Measurements from ENCODE around the gene PERP.

PERP gene

GRCh38 chr6:138113588-138114210 lies 6.5 kb upstream of the PERP start:
- H3K4me3 ChIP-seq (ENCODE audit: low read length): no peak overlapping the region
- no peak for DNase-seq (ENCODE audit: low read depth)
- TF ChIP-seq CTCF (conservative IDR thresholded peaks at IDR 0.05; ENCODE audit: low read depth, low read length): no peak

GRCh38 chr6:138110229-138110628 lies 3.0 kb upstream of the PERP start:
- TF ChIP-seq CTCF (conservative IDR thresholded peaks at IDR 0.05; ENCODE audit: low read depth, low read length): no peak
- DNase-seq (ENCODE audit: low read depth): no peak
- no peak overlapping the region for H3K4me3 ChIP-seq (ENCODE audit: low read length)

- no peak overlapping the region for H3K4me3 ChIP-seq (ENCODE audit: low read length)
- no peak for DNase-seq (ENCODE audit: low read depth)
- peak; percentile 98 for TF ChIP-seq CTCF (conservative IDR thresholded peaks at IDR 0.05; ENCODE audit: low read depth, low read length)
Measured at GRCh38 chr6:138109042-138109997, 2.1 kb upstream of the PERP start.

GRCh38 chr6:138107752-138108592 lies 753 bp upstream of the PERP start:
- no peak for DNase-seq (ENCODE audit: low read depth)
- TF ChIP-seq CTCF (conservative IDR thresholded peaks at IDR 0.05; ENCODE audit: low read depth, low read length): no peak
- H3K4me3 ChIP-seq (ENCODE audit: low read length): peak overlapping the region; percentile 69

GRCh38 chr6:138106665-138107077 lies 548 bp downstream of the PERP start:
- no peak for DNase-seq (ENCODE audit: low read depth)
- H3K4me3 ChIP-seq (ENCODE audit: low read length): peak overlapping the region; percentile 69
- no peak for TF ChIP-seq CTCF (conservative IDR thresholded peaks at IDR 0.05; ENCODE audit: low read depth, low read length)

- TF ChIP-seq CTCF (conservative IDR thresholded peaks at IDR 0.05; ENCODE audit: low read depth, low read length): no peak
- DNase-seq (ENCODE audit: low read depth): no peak
- H3K4me3 ChIP-seq (ENCODE audit: low read length): peak overlapping the region; percentile 69
Measured at GRCh38 chr6:138105880-138106664, 1.1 kb downstream of the PERP start.

All from retinal pigment epithelial cell (primary cell).